HepG2 (cell line): Measurements from ENCODE around the gene VKORC1. TPM values are rescaled to one million over a fixed set of nuclear protein-coding genes. Genes with fewer than 3 reads are reported as not detected.

ENCODE experiments used
- ATAC-seq: fragments of 200-7000 bp; cut with Tn5 transposase; 3 replicates; pipeline ENCODE4 v1.9.1; 2020; ENCODE audit warnings: mild to moderate bottlenecking, moderate library complexity
- BruUV-seq: library from RNA; stranded (reverse); fragments of 400-500 nt; replicated peaks from 2 replicates; lab custom pipeline; 2021; lab: Mats Ljungman, UMichigan
- CTCF ChIA-PET: fragments of 300-600 bp; formaldehyde crosslinking; extraction: SDS; loops from one replicate; lab custom pipeline; 2021; ENCODE audit warnings: low total read pairs, inconsistent platforms, low intra/inter-chr PET ratio; lab: Yijun Ruan, JAX
- POLR2A ChIA-PET: fragments of 350-600 bp; sonication (Branson Sonifier 250); formaldehyde crosslinking; loops from one replicate; lab custom pipeline; 2020; ENCODE audit warnings: antibody characterized with exemption, inconsistent platforms; lab: Yijun Ruan, JAX
- DNase-seq: peaks from one replicate; pipeline ENCODE4 v3.0.0-alpha.2; 2015; ENCODE audit warnings: low spot score
- FAIRE-seq: peaks from 3 replicates; lab custom pipeline; 2011; peaks lifted over from hg19 to GRCh38; lab: Jason Lieb, UNC
- H2AFZ ChIP-seq: one replicate; pipeline ENCODE4 v1.6.1; 2011; ENCODE audit warnings: low read length, inconsistent platforms
- H3K27ac ChIP-seq: fragments of 300-600 bp; 3 replicates; pipeline ENCODE4 v1.8.0; 2011; ENCODE audit warnings: mixed run types, mild to moderate bottlenecking, mixed read lengths, low read length, inconsistent platforms; ENCODE audit not compliant: insufficient read depth; ENCODE audit errors: extremely low read length
- H3K27me3 ChIP-seq, 2 experiments: fragments of 200-600 bp in 1 of 2; 2 replicates in 1 of 2; 3 replicates in 1 of 2; pipeline versions ENCODE4 v1.6.0 to v1.8.0; 2011; ENCODE audit warnings: low read length in 2 of 2, mild to moderate bottlenecking in 2 of 2, moderate library complexity in 2 of 2, inconsistent platforms in 1 of 2; ENCODE audit not compliant: insufficient read depth in 2 of 2, control insufficient read depth in 1 of 2
- H3K36me3 ChIP-seq, 2 experiments: fragments of 200-600 bp in 1 of 2; replicated peaks in 1 of 2; 2 replicates in 1 of 2; 3 replicates in 1 of 2; pipeline versions ENCODE4 v1.5.1 to v1.8.0; 2011; ENCODE audit warnings: low read length in 2 of 2, inconsistent platforms in 1 of 2; ENCODE audit not compliant: insufficient read depth in 2 of 2, control insufficient read depth in 1 of 2
- H3K4me1 ChIP-seq: 2 replicates; pipeline ENCODE4 v1.5.1; 2012; ENCODE audit warnings: low read length, inconsistent platforms; ENCODE audit not compliant: insufficient read depth
- H3K4me2 ChIP-seq: 2 replicates; pipeline ENCODE4 v1.6.0; 2011; ENCODE audit warnings: low read depth, low read length, inconsistent platforms
- H3K4me3 ChIP-seq, 3 experiments: fragments of 200-600 bp in 1 of 3; sonication (generic), shearing (Covaris generic) in 1 of 3; replicated peaks in 1 of 3; 2 replicates each; pipeline ENCODE4 v1.5.1; 2011 to 2016; ENCODE audit warnings: low read length in 3 of 3, inconsistent platforms in 2 of 3, low read depth in 2 of 3, mild to moderate bottlenecking in 2 of 3, control low read depth in 1 of 3, mixed read lengths in 1 of 3; ENCODE audit not compliant: insufficient read depth in 1 of 3
- H3K79me2 ChIP-seq: one replicate; pipeline ENCODE4 v1.6.1; 2011; ENCODE audit warnings: low read length, inconsistent platforms; ENCODE audit not compliant: insufficient read depth
- H3K9ac ChIP-seq: 2 replicates; pipeline ENCODE4 v1.6.0; 2011; ENCODE audit warnings: mild to moderate bottlenecking, low read depth, low read length, inconsistent platforms; ENCODE audit not compliant: insufficient read depth
- H3K9me3 ChIP-seq: 2 replicates; pipeline ENCODE4 v1.5.1; 2012; ENCODE audit warnings: mild to moderate bottlenecking, low read length
- H4K20me1 ChIP-seq: 2 replicates; pipeline ENCODE4 v1.6.0; 2011; ENCODE audit warnings: inconsistent platforms, mild to moderate bottlenecking, low read length, moderate library complexity; ENCODE audit not compliant: insufficient read depth
- AGO2 ChIP-seq: fragments of 200-400 bp; formaldehyde crosslinking; optimal IDR thresholded peaks from 2 replicates; pipeline ENCODE3; 2017; ENCODE audit warnings: mild to moderate bottlenecking, low read depth, low read length, moderate library complexity
- BRD4 ChIP-seq: sonication (generic); formaldehyde crosslinking; IDR thresholded peaks from 2 replicates; pipeline ENCODE4 v1.4.0; 2020; ENCODE audit warnings: missing genetic modification reagents
- ETV5 ChIP-seq: IDR thresholded peaks from 2 replicates; pipeline ENCODE4 v1.6.1; 2018; ENCODE audit warnings: missing biosample characterization, missing genetic modification reagents, inconsistent platforms, borderline replicate concordance
- ETV6 ChIP-seq: sonication (generic); formaldehyde crosslinking; conservative IDR thresholded peaks from 2 replicates; pipeline ENCODE4 v1.4.0; 2020; ENCODE audit warnings: missing genetic modification reagents
- HDAC2 ChIP-seq: sonication (generic); formaldehyde crosslinking; IDR thresholded peaks from 2 replicates; pipeline ENCODE4 v1.4.0; 2020; ENCODE audit warnings: missing genetic modification reagents
- KDM5A ChIP-seq: fragments of 200-600 bp; sonication (generic); IDR thresholded peaks from 2 replicates; pipeline ENCODE4 v1.7.0; 2018; ENCODE audit warnings: antibody characterized with exemption, mild to moderate bottlenecking, low read length, borderline replicate concordance
- RBFOX2 ChIP-seq: fragments of 200-400 bp; formaldehyde crosslinking; IDR thresholded peaks from 2 replicates; pipeline ENCODE4 v1.6.1; 2017; ENCODE audit warnings: low read depth, mild to moderate bottlenecking, low read length
- SSRP1 ChIP-seq: IDR thresholded peaks from 2 replicates; pipeline ENCODE4 v1.6.1; 2016; ENCODE audit warnings: control low read depth
- TCF7 ChIP-seq: sonication (generic); IDR thresholded peaks from 2 replicates; pipeline ENCODE4 v1.6.1; 2016; ENCODE audit warnings: antibody characterized with exemption, low read depth
- TFDP2 ChIP-seq: sonication (generic); formaldehyde crosslinking; IDR thresholded peaks from 2 replicates; pipeline ENCODE4 v1.4.0; 2020; ENCODE audit warnings: missing genetic modification reagents
- ZBTB34 ChIP-seq: sonication (generic); formaldehyde crosslinking; IDR thresholded peaks from 2 replicates; pipeline ENCODE4 v1.8.0; 2022; ENCODE audit warnings: mild to moderate bottlenecking, missing genetic modification reagents
- ZC3H13 ChIP-seq: sonication (generic); formaldehyde crosslinking; IDR thresholded peaks from 2 replicates; pipeline ENCODE4 v1.8.1; 2023; ENCODE audit warnings: mild to moderate bottlenecking, missing genetic modification reagents, moderate library complexity
- ZNF768 ChIP-seq: sonication (generic); formaldehyde crosslinking; IDR thresholded peaks from 2 replicates; pipeline ENCODE4 v1.4.0; 2020; ENCODE audit warnings: missing genetic modification reagents
- WGBS: methylation state at CpG from one replicate; pipeline ENCODE4 v1.1.6; 2017; ENCODE audit warnings: low lambda C conversion rate; 5-methylcytosine and 5-hydroxymethylcytosine counted together
- in situ Hi-C: cut with HindIII; loops from 2 replicates; pipeline ENCODE4 v1.10.0; 2017; ENCODE audit warnings: low pct_unique_long_range_greater_than_20kb; ENCODE audit not compliant: extremely low pct_ligation_motif_present
- intact Hi-C: fragments of 100-400 bp; cut with micrococcal nuclease; formaldehyde crosslinking; loops from one replicate; pipeline ENCODE4 v1.10.0; 2022; ENCODE audit not compliant: unreplicated experiment
- polyA plus RNA-seq, 8 experiments: library from polyadenylated mRNA; depleted of rRNA in 3 of 8; stranded (reverse) in 7 of 8; unstranded in 1 of 8; fragments of >200 nt; fragmentation: Illumina TruSeq in 4 of 8; extraction: Trizol in 4 of 8; gene quantifications; 2 replicates each; pipeline versions ENCODE4 v1.2.1 to v1.2.3, GENCODE V29; 2011 to 2016; ENCODE audit warnings: low read depth in 4 of 8, missing spikeins in 1 of 8, mixed read lengths in 1 of 8; ENCODE audit not compliant: insufficient read depth in 1 of 8
- total RNA-seq, 5 experiments: library from RNA; depleted of rRNA; stranded (reverse); fragments of >200 nt; fragmentation: Illumina TruSeq; extraction: Trizol; gene quantifications; 2 replicates each; pipeline ENCODE4 v1.2.3, GENCODE V29; 2016; ENCODE audit warnings: low read depth in 1 of 5

Gene VKORC1
- total and polyA plus RNA-seq, 2 of the 13 experiments (the other 11 are each of a cell fraction or from before 2014, with no cell fraction given), result 141 to 615 TPM

GRCh38 chr16:31077592-31078396 lies 16.8 kb downstream of the VKORC1 start:
- peaks cover 23% of the 10 kb centered on the region for H3K79me2 ChIP-seq
- FAIRE-seq, result no peak
- WGBS, result 97% methylated on average over 18 of the region's 30 CpGs
- no peak overlapping the region for H3K27ac ChIP-seq
- no peak overlapping the region for H3K9ac ChIP-seq
- BruUV-seq, result no TSS peak
- DNase-seq, result no peak
- H3K4me3 ChIP-seq, result no peak overlapping the region
- ATAC-seq, result no peak
- H3K9me3 ChIP-seq, result no peaks in the 10 kb centered on the region
- in situ Hi-C loops (no loop called here), intact Hi-C loops (no loop called here)
- peaks cover 27 to 53% of the 10 kb centered on the region in 2 experiments for H3K36me3 ChIP-seq
- ChIA-PET POLR2A (interaction anchor here (2.2 kb wide), 1 partner anchor 15 kb away, joined by 6 read pairs; no protein-coding TSS in a partner anchor), CTCF (no interaction called here)
- peaks cover 10% of the 10 kb centered on the region for H3K4me1 ChIP-seq
- no peak overlapping the region for H2AFZ ChIP-seq
- H3K4me2 ChIP-seq, result no peak overlapping the region
- no peak for TF ChIP-seq HDAC2 (CRISPR knock-in tag)
- peak; percentile 49; the same call in 1 of the 2 replicates for TF ChIP-seq RBFOX2
- 0 out of 2 replicates have a peak, but pooled peaks have one; percentile 24 for TF ChIP-seq ZNF768 (CRISPR knock-in tag)
- no peak for TF ChIP-seq KDM5A
- TF ChIP-seq AGO2, result peak; percentile 31
- 0 out of 2 replicates have a peak, but pooled peaks have one; percentile 7 for TF ChIP-seq SSRP1 (CRISPR knock-in tag)
- no peak for TF ChIP-seq TCF7
- no peak for TF ChIP-seq TFDP2 (CRISPR knock-in tag)
- no peak for TF ChIP-seq ETV5
- peak; percentile 41; the same call in 1 of the 2 replicates for TF ChIP-seq ZC3H13
- no peak for TF ChIP-seq ETV6
- TF ChIP-seq ZBTB34 (CRISPR knock-in tag), result no peak
- TF ChIP-seq BRD4 (CRISPR knock-in tag), result no peak
- H3K27me3 ChIP-seq, result no peaks in the 10 kb centered on the region; a peak in 1 of 5 replicates
- H4K20me1 ChIP-seq, result no peaks in the 10 kb centered on the region
